NCI-H2107 (cell line): ENCODE measurements around the gene SELPLG.
A peak's percentile ranks its signal among the peaks of the same experiment; 100 is the strongest.
"Not testable (repeated sequence)": the region's sequence is repeated elsewhere in the genome, so short reads cannot be mapped to it uniquely, and the experiment has no call there.

Experiments
- DNase-seq: peaks from one replicate; lab custom pipeline; 2025; lab: John Stamatoyannopoulos, UW

Gene SELPLG, protein sequence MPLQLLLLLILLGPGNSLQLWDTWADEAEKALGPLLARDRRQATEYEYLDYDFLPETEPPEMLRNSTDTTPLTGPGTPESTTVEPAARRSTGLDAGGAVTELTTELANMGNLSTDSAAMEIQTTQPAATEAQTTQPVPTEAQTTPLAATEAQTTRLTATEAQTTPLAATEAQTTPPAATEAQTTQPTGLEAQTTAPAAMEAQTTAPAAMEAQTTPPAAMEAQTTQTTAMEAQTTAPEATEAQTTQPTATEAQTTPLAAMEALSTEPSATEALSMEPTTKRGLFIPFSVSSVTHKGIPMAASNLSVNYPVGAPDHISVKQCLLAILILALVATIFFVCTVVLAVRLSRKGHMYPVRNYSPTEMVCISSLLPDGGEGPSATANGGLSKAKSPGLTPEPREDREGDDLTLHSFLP

GRCh38 chr12:108633534-108634248, at the start of gene SELPLG:
Gene SELPLG, minus strand, starts transcription at chr12:108633894. Its CDS starts 9,587 bp downstream, at chr12:108624307.
- peak; percentile 58 for DNase-seq

- DNase-seq, result no peak
Measured at GRCh38 chr12:108681317-108681716, 47.6 kb upstream of the SELPLG start.

DNA sequence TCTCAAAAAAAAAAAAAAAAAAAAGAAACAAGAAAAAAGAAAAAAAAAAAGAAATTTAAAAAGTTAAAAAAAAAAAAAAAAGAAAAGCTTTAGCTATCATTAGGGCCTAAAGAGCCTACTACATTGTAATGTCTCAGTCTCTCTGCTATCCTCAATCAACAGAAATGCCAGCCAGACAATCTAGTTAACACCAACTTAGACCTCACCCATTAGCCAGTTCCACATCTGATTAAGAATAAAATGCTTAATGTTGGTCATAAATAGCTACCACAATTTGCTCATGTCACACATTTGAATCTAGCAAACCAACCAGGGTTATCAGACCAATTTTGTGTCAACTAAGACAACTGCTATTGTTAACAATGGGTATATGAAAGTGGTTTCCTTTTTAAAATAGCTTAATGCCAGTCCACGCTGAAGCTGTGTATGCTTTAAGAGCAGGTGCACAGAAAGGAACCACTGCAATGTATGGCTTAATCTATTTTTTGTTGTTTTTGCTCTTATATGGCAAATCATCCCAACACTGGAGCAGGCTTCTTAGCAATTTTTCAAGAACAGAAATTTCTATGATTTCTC, 45.5 kb upstream of the SELPLG start:
- no peak for DNase-seq

GRCh38 chr12:108678104-108678730, 44.5 kb upstream of the SELPLG start:
- no peak for DNase-seq

DNA sequence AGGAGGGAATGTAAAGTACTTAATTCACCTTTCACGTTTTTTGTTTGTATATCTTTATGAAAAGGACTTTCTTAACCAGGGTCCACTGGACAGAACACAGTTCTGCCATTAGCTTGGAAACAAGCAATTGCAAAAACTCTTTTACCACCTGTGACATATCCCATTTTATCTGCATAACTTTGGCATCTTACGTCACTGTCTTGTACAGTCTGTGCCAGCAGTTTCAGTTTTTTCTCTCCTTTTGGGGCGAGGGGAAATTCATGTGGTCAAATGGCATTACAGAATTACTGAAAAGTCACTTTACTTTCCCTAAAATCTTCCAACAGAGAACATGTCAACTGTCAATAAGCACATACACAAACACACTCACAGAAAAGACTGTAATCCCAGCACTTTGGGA, 43.7 kb upstream of the SELPLG start:
- DNase-seq, result no peak

DNA sequence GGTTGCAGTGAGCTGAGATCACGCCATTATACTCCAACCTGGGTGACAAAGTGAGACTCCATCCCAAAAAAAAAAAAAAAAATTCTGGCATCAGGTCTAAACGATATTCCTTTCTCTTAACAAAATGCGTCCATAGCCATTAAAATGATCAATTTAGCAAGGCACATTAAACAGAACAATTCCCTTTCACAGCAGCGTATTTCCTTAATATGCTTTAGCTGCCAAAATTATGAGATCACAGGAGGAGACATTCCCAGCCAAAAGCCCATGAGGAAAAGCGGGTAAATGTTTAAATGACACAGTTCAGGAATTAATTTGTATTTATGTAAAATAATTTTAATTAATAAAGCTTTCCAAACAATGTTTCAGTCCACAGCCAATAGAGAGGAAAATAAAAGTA, 43.0 kb upstream of the SELPLG start:
- DNase-seq, result no peak

GRCh38 chr12:108675792-108676191, 42.1 kb upstream of the SELPLG start:
- no peak for DNase-seq

DNA sequence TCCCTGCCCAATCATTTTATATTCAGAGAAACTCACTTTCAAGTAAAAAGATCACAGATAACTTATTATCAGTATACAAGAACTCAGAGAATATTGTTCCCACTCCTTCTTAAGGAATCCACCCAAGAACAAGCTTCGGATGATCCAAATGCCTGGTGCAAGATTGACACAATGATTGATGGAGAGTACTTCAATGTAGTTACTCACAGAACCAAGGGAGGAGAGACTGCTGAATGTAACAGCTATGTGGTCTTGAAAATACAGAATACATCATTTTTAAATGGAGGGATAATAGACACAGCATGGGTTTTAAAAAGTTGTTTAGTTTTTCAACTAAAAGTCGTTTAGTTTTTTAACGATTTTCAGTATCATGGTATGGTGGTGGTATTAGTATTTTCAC, 38.4 kb upstream of the SELPLG start:
- no peak for DNase-seq

DNA sequence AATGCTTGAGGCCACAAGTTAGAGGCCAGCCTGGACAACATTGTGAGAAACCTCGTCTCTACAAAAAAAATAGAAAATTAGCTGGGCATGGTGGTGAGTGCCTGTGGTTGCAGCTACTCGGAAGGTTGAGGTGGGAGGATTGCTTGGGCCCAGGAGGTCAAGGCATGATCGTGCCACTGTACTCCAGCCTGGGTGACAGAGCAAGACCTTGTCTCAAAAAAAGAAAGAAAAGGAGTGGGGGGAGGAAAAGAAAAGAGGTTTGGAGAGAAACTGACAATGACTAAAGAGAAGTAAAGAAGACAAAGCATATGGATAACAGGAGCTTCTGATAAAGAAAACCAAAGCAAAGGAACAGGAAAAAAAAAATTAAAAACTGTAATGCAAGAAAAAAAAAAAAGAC, 37.4 kb upstream of the SELPLG start:
- DNase-seq, result no peak

- DNase-seq, result no peak
Measured at GRCh38 chr12:108670066-108670631, 36.5 kb upstream of the SELPLG start.

DNA sequence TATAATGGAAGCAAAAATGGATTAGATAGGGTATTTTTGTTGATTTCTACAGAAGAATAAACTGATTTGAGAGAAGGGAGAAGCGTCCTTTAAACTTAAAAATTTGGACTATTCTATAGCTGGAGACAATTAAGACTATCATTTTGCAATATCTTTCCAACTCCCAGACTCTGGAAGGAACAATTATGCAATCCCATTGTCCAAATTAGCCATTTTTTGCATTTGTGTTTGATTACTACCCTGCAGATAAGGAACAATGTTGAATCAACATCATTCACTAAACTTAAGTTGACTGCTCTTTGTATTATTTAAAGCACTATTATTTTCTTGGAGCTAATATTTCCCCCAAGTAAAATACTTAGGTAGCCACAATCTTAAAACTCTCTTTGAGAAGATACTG, 34.8 kb upstream of the SELPLG start:
- DNase-seq, result no peak

DNA sequence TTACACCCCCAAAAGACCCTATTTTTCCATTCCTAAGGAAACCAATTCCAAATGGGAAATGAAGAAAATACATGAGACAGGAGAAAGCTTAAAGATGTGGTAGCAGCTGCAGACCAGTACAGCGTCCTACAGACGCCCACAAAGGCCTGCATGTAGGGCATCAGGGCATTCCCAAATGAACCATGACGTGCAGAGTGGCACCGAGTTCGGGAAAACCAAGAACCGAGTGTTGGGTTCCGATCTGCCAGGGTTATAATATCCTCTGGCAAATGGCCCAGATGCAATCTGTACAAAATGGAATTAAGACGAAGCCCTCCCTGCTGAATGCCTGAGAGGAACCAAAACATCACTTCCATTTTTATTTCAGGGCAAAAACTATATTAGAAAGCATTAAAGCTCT, 34.4 kb upstream of the SELPLG start:
- DNase-seq, result no peak

- no peak for DNase-seq
Measured at GRCh38 chr12:108667349-108667748, 33.7 kb upstream of the SELPLG start.

DNA sequence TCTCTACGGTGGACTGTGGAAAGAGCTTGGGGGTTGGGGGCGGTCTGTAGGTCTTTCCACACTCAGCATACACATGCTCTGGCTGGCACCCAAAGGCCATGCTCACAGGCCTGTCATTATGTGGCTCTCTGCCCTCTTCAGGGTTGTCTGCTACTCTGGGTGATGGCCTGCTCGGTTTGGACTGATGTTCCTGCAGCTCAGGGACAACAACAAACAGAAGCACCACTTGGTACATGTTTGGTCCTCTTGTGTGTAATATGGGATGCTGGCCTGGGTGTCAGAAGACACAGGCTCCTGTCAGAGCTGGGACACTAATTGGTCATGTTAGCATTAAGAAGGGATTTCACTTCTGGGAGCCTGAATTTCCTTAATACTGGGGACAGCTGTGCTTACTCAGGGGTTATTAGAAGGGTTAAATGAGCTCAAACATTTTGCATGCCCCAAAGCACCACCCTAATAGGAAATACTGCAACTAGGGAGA, 32.7 kb upstream of the SELPLG start:
- DNase-seq, result no peak

DNA sequence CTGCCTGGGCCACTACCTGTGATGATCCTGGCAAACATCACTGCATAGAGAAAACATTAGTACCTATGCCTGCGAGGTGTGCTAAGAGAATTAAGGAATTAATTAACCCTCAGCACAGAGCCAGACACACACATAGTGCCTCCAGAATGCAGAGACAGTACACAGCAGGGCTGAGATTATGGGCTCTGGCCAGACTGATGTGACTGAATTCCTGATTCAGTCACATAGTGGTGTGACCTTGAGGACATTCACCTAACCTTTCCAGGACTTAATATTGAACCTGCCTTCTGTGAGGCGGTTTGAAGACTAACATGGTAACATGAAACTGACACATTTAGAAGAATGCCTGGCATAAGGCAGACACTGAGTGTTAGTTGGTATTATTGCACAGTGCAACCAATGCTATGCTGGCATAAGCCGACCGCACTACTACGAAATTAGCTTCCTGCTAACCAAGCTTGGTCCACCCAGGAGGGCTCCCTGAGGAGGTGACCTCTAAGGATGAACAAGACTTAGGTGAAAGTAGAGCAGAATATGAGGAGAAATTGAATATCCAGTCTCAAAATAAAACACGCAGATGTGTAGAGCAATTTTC, 32.0 kb upstream of the SELPLG start:
- no peak for DNase-seq

- peak; percentile 54 for DNase-seq
Measured at GRCh38 chr12:108664338-108665258, 30.9 kb upstream of the SELPLG start.

GRCh38 chr12:108663324-108664015, 29.8 kb upstream of the SELPLG start:
- no peak for DNase-seq

- not testable (repeated sequence) for DNase-seq
Measured at GRCh38 chr12:108658115-108658514, 24.4 kb upstream of the SELPLG start.

GRCh38 chr12:108657130-108657745, 23.5 kb upstream of the SELPLG start:
- no peak for DNase-seq
